SKM-1 (cell line): ENCODE results near the gene PCBD1.
"Not testable (repeated sequence)": the region's sequence is repeated elsewhere in the genome, so short reads cannot be mapped to it uniquely, and the experiment has no call there.

Experiments used
- DNase-seq: peaks from one replicate; lab custom pipeline; 2025; ENCODE audit not compliant: unreplicated experiment; lab: John Stamatoyannopoulos, UW

The PCBD1 gene

GRCh38 chr10:70887804-70888800 lies at the start of gene PCBD1:
Gene PCBD1, minus strand, starts transcription at chr10:70888565. Its CDS starts 32 bp downstream, at chr10:70888533.
- DNase-seq, result no peak

DNA sequence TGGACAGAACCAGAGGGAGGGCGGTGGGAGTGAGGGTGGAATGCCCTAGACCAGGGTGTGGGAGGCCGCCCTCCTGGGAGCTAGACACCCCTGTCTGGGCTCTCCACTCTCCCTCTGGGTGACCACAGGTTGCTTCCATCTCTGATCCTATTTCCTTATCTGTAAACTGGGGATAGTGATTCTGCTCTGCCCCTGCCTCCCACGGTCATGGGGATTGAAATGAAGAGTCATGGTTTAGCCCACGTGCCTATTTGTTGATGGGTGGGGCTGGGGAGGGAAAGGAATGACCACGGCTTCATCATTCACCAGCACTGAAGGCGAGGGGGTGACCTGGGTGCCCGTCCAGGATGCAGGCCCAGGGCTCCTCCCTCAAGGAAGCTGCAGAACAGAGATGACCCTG lies 49.3 kb upstream of the PCBD1 start:
- no peak for DNase-seq

GRCh38 chr10:70936111-70936510 lies 47.7 kb upstream of the PCBD1 start:
- DNase-seq, result no peak

GRCh38 chr10:70935631-70936030 lies 47.3 kb upstream of the PCBD1 start:
- no peak for DNase-seq

- no peak for DNase-seq
These were observed 46.8 kb upstream of the PCBD1 start for GRCh38 chr10:70935125-70935625.

DNA sequence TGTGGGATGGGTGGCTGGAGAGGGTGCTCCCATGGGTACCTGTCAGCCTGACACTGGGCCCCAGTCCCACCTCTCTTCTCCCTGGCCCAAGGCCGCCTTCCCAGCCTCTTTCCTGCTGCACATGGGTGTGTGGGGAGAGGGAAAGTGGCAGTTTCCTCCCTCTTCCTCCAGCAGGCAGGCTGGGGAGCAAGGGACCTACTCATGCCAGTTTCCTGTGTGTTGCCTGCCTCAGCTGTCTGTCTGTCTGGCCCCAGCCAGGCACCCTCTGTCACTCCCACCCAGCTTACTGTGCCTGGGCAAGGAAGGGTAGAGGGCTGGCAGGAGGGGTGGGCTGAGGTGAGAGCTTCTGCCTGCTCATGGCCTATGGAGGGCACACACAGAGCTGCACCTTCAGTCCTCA lies 46.3 kb upstream of the PCBD1 start:
- DNase-seq, result no peak

DNA sequence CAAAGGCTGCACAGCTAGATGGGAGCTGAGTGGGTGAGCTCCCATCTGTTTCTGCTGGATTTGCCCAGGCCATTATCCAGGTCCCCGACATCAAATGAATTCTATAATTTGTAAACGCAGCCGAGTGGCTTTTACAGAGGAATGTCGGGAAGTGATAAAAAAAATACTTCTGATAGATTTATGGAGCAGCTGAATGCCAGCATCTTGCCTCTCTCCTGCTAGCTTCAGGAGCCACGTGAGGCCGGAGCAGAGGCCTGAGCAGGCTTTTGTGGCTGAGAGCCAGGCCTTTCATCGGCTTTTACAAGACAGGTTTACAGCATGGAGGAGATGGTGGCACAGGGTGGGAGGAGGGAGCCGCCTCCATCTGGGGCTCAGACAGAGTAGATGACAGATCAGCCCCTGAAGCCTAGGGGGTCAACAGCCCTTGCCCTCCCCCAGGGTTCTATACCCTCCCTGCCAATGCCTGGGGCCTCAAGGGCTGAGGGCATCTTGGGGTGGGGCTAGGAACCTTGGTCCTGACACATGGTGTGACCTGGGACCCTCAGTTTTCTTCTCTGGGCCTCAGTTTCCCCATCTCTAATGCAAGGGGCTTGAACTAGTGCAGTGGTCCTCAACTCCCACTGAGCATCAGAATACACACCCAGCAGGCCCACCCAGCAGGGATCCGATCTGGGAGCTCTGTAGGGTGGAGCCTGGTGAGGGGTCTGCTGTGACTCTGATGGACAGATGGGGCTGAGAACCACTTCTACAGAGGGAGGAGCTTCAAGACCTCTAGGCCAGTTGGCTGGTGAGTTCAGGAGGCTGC lies 44.2 kb upstream of the PCBD1 start:
- no peak for DNase-seq

GRCh38 chr10:70931168-70931815 lies 42.9 kb upstream of the PCBD1 start:
- no peak for DNase-seq

DNA sequence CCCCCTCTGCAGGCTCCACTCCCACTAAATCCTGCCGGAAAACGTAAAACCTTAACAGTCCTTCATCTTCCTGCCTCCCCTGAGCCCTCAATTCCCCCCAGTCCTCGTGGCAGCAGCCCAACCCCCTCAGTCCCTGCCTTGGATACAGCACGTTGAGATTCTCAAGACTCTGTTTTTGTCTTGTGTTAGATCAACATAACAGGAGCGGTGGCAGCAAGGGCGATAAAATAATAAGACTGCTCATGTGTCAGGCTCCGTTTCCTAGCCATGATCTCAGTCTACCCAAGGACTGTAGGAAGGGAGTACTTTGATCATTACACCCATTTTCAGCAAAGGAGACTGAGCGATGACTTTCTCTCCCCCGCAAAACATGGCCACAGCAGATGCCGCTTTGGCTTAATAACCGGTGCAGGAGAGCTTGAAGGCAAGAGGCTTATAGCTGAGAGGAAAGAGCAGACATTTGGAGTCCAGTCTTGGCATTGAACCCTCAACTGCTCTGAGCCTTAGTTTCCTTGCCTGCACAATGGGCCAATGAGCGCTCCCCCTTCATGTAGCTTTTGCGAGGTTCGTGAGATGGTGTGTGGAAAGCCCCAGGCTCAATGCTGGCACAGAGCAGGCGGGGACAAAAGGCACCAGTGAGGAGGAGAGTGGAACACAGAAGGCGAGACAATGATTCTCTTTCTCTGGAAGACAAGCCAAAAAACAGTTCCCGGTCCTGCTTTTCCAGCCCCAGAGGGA lies 42.1 kb upstream of the PCBD1 start:
- DNase-seq, result no peak

GRCh38 chr10:70928140-70928539 lies 39.8 kb upstream of the PCBD1 start:
- DNase-seq, result no peak

GRCh38 chr10:70927189-70927943 lies 39.0 kb upstream of the PCBD1 start:
- DNase-seq, result no peak

DNA sequence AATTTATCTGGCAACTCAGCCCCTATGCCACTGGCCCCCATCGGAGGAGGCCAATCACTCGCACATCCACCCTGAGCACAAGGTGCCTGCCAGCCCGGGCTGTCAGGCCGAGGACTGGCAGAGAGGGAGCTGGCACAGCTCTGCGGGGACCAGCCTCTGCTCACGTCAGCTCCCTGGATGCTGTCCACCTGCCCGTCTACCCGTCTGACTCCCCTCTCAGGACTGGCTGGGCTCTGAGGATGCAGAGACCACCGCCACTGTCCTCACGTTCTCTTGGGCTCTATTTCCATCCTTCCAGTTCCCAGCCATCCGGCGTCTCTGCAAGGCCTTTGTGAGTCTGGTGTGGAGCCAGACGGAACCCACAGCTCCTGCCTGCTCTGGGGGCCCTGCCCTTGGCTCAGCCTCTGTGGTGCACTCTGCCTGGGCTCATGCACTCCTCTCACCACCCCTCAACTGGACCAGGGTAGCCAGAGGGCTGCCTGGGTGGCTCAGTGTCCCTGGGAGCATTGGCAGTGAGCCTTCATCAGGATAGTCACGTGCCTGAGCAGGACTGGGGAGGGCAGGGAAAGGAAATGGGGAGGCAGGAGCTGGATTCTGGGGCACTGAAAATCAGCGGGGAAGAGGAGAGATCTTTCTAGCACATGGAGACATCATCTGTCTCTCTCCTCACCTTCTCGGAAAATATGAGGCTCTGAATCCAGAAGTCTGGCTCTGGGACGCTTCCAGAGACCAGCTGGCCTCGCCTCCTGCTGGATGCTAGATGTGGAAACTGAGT lies 38.0 kb upstream of the PCBD1 start:
- DNase-seq, result no peak

DNA sequence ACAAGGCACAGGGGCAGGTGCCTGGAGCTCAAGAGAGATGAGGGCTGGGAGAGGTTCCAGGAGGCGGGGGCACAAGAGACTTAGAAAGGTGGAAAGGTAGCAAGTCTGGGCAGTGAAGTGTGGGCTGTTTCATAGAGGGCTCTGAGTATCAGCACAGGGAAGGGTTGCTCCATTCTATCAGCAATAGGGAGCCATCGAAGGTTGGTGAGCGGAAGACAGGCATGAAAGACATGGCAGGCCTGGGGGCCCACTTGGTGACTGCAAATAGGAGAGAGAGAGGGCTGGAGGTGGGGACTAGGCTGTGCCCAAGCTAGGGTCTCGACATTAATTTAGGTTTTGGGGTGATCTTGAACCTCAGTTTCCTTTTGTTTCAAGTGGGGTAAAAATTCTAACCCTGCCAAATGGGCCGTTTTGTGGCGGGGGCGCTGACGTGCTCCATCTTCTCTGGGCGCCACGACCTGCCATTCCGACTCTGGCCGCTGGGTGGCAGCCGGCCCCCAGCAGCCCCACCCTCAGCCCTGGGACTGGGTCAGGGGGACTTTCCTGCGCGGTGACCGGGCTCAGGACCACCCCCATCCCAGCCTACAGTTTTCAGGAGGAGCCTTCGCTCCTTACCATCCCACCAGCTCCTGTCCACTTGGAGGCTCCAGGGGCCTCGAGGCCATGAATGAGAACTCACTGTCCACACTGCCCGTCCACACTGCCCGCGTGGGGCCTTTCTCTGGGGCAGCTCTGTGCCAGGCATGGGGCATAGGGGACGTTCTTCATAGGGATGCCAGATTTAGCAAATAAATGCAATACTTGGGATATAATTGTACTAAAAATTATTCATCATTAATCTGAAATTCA lies 37.2 kb upstream of the PCBD1 start:
- no peak for DNase-seq

GRCh38 chr10:70923696-70924095 lies 35.3 kb upstream of the PCBD1 start:
- DNase-seq, result no peak

DNA sequence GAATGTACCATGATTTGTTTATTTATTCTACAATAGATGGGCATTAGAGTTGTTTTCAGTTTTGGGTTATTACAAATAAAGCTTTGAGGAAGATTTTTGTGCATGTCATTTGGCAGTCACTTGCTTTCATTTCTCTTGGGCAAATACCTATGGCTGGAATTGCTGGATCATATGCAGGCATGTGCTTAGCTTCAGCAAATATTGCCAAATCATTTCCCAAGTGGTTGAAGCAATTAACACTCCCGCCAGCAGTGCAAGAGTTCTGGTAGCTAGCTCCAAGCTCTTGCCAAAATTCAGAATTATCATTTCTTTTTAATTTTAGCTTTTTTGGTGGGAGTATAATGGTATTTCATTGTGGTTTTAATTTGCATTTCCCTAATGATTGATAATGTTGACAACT lies 32.9 kb upstream of the PCBD1 start:
- DNase-seq, result no peak

DNA sequence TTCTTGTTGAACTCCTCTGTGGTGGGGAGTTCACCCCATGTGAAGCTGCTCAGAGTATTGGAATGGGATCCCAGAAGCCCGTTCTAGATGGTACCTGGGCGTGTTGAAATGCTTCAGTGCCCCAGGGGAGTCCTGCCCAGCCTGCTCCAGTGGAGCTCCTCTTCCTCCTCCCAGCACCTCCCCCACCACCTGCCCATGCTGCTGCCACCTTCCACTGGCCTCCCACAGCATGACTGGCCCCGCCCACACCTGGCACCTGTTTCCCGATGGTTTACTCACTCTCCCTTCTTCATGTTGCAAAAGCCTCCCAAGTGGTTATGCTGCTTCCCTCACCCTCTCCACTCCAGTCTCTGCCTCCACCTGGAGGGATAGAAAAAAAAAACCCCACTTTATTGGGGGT lies 32.2 kb upstream of the PCBD1 start:
- no peak for DNase-seq

- not testable (repeated sequence) for DNase-seq
These were observed 31.5 kb upstream of the PCBD1 start for GRCh38 chr10:70919906-70920305.

DNA sequence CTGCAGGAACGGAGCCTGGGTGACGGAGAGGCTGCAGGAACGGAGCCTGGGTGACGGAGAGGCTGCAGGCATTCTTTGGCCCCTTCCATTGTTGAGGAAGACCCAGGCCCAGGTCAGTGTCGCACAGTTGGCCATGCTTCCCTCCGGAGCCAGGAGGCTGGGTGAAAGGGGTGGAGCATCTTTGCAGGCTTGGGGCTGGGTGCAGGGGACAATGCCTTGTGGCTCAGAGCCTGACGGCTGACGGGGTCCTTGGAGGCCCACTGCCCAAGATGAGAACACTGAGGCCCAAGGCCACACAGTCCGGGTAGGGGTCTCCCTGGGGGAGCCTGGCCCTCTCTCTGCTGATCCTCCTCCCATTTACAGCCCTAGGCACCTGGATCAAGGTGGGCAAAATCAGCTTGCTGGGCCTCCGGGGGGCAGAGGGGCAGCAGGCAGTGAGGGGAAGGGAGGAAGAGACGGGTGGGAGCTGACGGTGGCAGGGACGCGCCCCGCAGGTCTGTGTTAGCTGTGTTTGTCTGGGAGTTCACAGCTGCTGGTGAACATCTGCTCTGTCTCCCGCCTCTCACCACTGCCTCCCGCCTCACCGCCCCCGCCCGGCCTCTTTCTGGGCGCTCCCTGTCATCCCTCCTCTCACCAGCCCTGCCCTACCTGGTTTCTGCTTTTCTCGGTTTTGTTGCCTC lies 30.6 kb upstream of the PCBD1 start:
- DNase-seq, result no peak
